ENCODE measurements around the gene ESRRA. TPM values are rescaled to one million over a fixed set of nuclear protein-coding genes. Genes with fewer than 3 reads are reported as not detected.

Gene ESRRA
- total and polyA plus RNA-seq, 9 donors: 2.3 to 17.4 (median 11.9) TPM

DNA sequence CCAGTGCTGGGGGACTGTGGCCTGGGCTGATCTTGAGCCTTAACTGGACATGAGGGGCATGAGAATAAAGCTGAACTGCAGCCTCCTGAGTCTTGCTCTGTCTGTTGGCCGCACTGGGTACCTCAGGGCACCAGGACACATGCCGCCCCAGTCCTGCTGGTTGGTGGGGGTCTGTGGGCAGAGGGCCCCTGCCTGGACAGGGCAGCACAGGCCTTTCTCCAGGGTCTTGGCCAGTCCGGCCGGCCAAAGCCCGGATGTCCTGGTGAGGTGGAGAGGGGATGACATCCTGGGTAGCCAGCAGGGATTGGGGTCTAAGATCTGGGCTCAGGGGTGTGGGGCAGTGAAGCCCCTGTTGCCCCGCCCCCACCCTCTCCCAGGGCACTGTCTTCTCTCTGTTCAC, 52.1 kb downstream of the ESRRA start:
- Histone ChIP-seq H3K27ac (no peak overlapping the region), H3K36me3 (no peaks in the 10 kb centered on the region), H3K27me3 (no peaks in the 10 kb centered on the region), H3K4me1 (ENCODE audit: insufficient read depth) (peaks cover 15% of the 10 kb centered on the region), H3K4me3 (no peak overlapping the region), H3K9me3 (no peaks in the 10 kb centered on the region)
- TF ChIP-seq EP300 (IDR thresholded peaks at IDR 0.05) (no peak), POLR2A (IDR thresholded peaks at IDR 0.05) (no peak)
- TF ChIP-seq, protein P1, sequence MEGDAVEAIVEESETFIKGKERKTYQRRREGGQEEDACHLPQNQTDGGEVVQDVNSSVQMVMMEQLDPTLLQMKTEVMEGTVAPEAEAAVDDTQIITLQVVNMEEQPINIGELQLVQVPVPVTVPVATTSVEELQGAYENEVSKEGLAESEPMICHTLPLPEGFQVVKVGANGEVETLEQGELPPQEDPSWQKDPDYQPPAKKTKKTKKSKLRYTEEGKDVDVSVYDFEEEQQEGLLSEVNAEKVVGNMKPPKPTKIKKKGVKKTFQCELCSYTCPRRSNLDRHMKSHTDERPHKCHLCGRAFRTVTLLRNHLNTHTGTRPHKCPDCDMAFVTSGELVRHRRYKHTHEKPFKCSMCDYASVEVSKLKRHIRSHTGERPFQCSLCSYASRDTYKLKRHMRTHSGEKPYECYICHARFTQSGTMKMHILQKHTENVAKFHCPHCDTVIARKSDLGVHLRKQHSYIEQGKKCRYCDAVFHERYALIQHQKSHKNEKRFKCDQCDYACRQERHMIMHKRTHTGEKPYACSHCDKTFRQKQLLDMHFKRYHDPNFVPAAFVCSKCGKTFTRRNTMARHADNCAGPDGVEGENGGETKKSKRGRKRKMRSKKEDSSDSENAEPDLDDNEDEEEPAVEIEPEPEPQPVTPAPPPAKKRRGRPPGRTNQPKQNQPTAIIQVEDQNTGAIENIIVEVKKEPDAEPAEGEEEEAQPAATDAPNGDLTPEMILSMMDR (IDR thresholded peaks at IDR 0.05): no peak
- intact Hi-C loops (cut with DNase I): loop anchor here in 1 of 4 donors (5.0 kb wide), 1 partner anchor 40 kb away; the partner anchor contains the start of genes PRDX5 and TRMT112
- WGBS, 3 donors: 89 to 93% (median 90%) methylated on average over 4 to 6 of the region's 6 CpGs
- DNase-seq: no peak

- WGBS, 3 donors: 56 to 72% (median 61%) methylated on average over 11 to 13 of the region's 13 CpGs
Observed at GRCh38 chr11:64357904-64358535, 52.7 kb downstream of the ESRRA start.

GRCh38 chr11:64358536-64358906, 53.2 kb downstream of the ESRRA start:
- Histone ChIP-seq H3K27me3 (no peaks in the 10 kb centered on the region), H3K36me3 (no peaks in the 10 kb centered on the region), H3K27ac (peak overlapping the region; percentile 59 to 68), H3K4me1 (ENCODE audit: insufficient read depth) (peaks cover 15% of the 10 kb centered on the region), H3K9me3 (no peaks in the 10 kb centered on the region), H3K4me3 (peak overlapping the region; percentile 55)
- TF ChIP-seq EP300 (IDR thresholded peaks at IDR 0.05) (no peak), POLR2A (IDR thresholded peaks at IDR 0.05) (no peak)
- TF ChIP-seq, protein P1 (IDR thresholded peaks at IDR 0.05): no peak
- intact Hi-C loops (cut with DNase I): loop anchor here in 1 of 4 donors (5.0 kb wide), 1 partner anchor 41 kb away; the partner anchor contains the start of genes PRDX5 and TRMT112
- no peak for DNase-seq
- WGBS, 3 donors: 12 to 19% (median 15%) methylated on average over 7 of the region's 7 CpGs

More at GRCh38 chr11:64357904-64358535, 52.7 kb downstream of the ESRRA start:
- no peak for DNase-seq
- Histone ChIP-seq H3K36me3 (no peaks in the 10 kb centered on the region), H3K4me3 (peak overlapping the region; percentile 55), H3K27me3 (no peaks in the 10 kb centered on the region), H3K9me3 (no peaks in the 10 kb centered on the region), H3K27ac (peak overlapping the region; percentile 59 to 68), H3K4me1 (ENCODE audit: insufficient read depth) (peaks cover 15% of the 10 kb centered on the region)
- intact Hi-C loops (cut with DNase I): loop anchor here in 1 of 4 donors (5.0 kb wide), 1 partner anchor 41 kb away; the partner anchor contains the start of genes PRDX5 and TRMT112
- TF ChIP-seq EP300 (IDR thresholded peaks at IDR 0.05) (no peak), POLR2A (IDR thresholded peaks at IDR 0.05) (no peak)
- TF ChIP-seq, protein P1 (IDR thresholded peaks at IDR 0.05): no peak

GRCh38 chr11:64358907-64359711, 53.8 kb downstream of the ESRRA start, which contains the start of gene RPS6KA4:
RPS6KA4 (plus strand) TSS chr11:64359162; CDS start chr11:64359236, 74 bp downstream.
- intact Hi-C loops (cut with DNase I): loop anchor here in 1 of 4 donors (5.0 kb wide), 1 partner anchor 42 kb away; the partner anchor contains the start of genes PRDX5 and TRMT112
- no peaks in the 10 kb centered on the region for H3K27me3 ChIP-seq
- H3K4me1 ChIP-seq (ENCODE audit: insufficient read depth): peaks cover 15% of the 10 kb centered on the region
- DNase-seq: peak; percentile 60 to 76 (median 65)
- no peaks in the 10 kb centered on the region for H3K9me3 ChIP-seq
- WGBS, 3 donors: 0 to 1% (median 1%) methylated on average over 66 to 70 of the region's 70 CpGs
- H3K27ac ChIP-seq: peak within 1 kb of the TSS; percentile 59 to 68
- H3K36me3 ChIP-seq: no peaks in the 10 kb centered on the region
- peak within 1 kb of the TSS; percentile 55 for H3K4me3 ChIP-seq
- TF ChIP-seq, protein P1 (IDR thresholded peaks at IDR 0.05): peak in 1 of 3 donors; percentile 28
- TF ChIP-seq EP300 (IDR thresholded peaks at IDR 0.05) (no peak), POLR2A (IDR thresholded peaks at IDR 0.05) (peak; percentile 15)
